H9 (cell line): Measurements from ENCODE around the gene TMED6. TPM values are rescaled to one million over a fixed set of nuclear protein-coding genes. Genes with fewer than 3 reads are reported as not detected.

Experiments
- DNase-seq: peaks from one replicate; pipeline ENCODE4 v3.0.0-alpha.2; 2017
- H2AFZ ChIP-seq: one replicate; pipeline ENCODE4 v1.6.1; 2013; ENCODE audit warnings: mild to moderate bottlenecking, low read length, control low read depth, moderate library complexity
- H2AK5ac ChIP-seq: 2 replicates; pipeline ENCODE4 v1.6.1; 2013; ENCODE audit warnings: low read length, control low read depth, mixed read lengths; ENCODE audit not compliant: insufficient read length
- H2BK120ac ChIP-seq: one replicate; pipeline ENCODE4 v1.6.1; 2013; ENCODE audit warnings: low read depth, mild to moderate bottlenecking, low read length, control low read depth, inconsistent platforms; ENCODE audit not compliant: poor library complexity, severe bottlenecking
- H2BK12ac ChIP-seq: 2 replicates; pipeline ENCODE4 v1.6.1; 2013; ENCODE audit warnings: low read length, control low read depth, mixed read lengths, low read depth; ENCODE audit not compliant: insufficient read length
- H2BK15ac ChIP-seq: 2 replicates; pipeline ENCODE4 v1.6.1; 2013; ENCODE audit warnings: low read depth, low read length, control low read depth
- H2BK20ac ChIP-seq: one replicate; pipeline ENCODE4 v1.6.1; 2013; ENCODE audit warnings: low read depth, mild to moderate bottlenecking, low read length, control low read depth, inconsistent platforms; ENCODE audit not compliant: poor library complexity, severe bottlenecking
- H2BK5ac ChIP-seq: 2 replicates; pipeline ENCODE4 v1.6.1; 2013; ENCODE audit warnings: low read length, control low read depth, mixed read lengths; ENCODE audit not compliant: insufficient read length
- H3K14ac ChIP-seq: 2 replicates; pipeline ENCODE4 v1.6.1; 2013; ENCODE audit warnings: low read length, control low read depth; ENCODE audit not compliant: insufficient read depth
- H3K18ac ChIP-seq: 2 replicates; pipeline ENCODE4 v1.6.1; 2013; ENCODE audit warnings: low read depth, mild to moderate bottlenecking, mixed read lengths, low read length, control low read depth; ENCODE audit not compliant: insufficient read length
- H3K23ac ChIP-seq: 2 replicates; pipeline ENCODE4 v1.6.1; 2013; ENCODE audit warnings: low read length, control low read depth, mixed read lengths, low read depth; ENCODE audit not compliant: insufficient read length
- H3K23me2 ChIP-seq: 2 replicates; pipeline ENCODE4 v1.6.1; 2013; ENCODE audit warnings: low read depth, mild to moderate bottlenecking, mixed read lengths, low read length, control low read depth; ENCODE audit not compliant: insufficient read length, poor library complexity, severe bottlenecking
- H3K27ac ChIP-seq: 2 replicates; pipeline ENCODE4 v1.5.1; 2013; ENCODE audit warnings: low read length, control low read depth, mixed read lengths, low read depth; ENCODE audit not compliant: insufficient read length
- H3K27me3 ChIP-seq: 2 replicates; pipeline ENCODE4 v1.6.1; 2013; ENCODE audit warnings: low read length, control low read depth, inconsistent platforms; ENCODE audit not compliant: insufficient read depth
- H3K4ac ChIP-seq: 2 replicates; pipeline ENCODE4 v1.6.1; 2013; ENCODE audit warnings: low read depth, mild to moderate bottlenecking, control low read depth, inconsistent platforms, low read length, moderate library complexity
- H3K4me1 ChIP-seq: 2 replicates; pipeline ENCODE4 v1.6.1; 2013; ENCODE audit warnings: low read length, control low read depth, inconsistent platforms; ENCODE audit not compliant: insufficient read depth
- H3K4me2 ChIP-seq: 2 replicates; pipeline ENCODE4 v1.6.1; 2013; ENCODE audit warnings: low read length, control low read depth, mixed read lengths; ENCODE audit not compliant: insufficient read length, insufficient read depth
- H3K56ac ChIP-seq: 2 replicates; pipeline ENCODE4 v1.6.1; 2013; ENCODE audit warnings: low read depth, mild to moderate bottlenecking, mixed read lengths, low read length, control low read depth; ENCODE audit not compliant: insufficient read length
- H3K79me1 ChIP-seq: 2 replicates; pipeline ENCODE4 v1.6.1; 2013; ENCODE audit warnings: low read depth, mild to moderate bottlenecking, moderate library complexity, low read length, control low read depth, inconsistent platforms; ENCODE audit not compliant: insufficient read depth, poor library complexity, severe bottlenecking
- H3K79me2 ChIP-seq: 2 replicates; pipeline ENCODE4 v1.6.1; 2013; ENCODE audit warnings: low read length, control low read depth, inconsistent platforms; ENCODE audit not compliant: insufficient read depth
- H3K9ac ChIP-seq: 2 replicates; pipeline ENCODE4 v1.6.1; 2013; ENCODE audit warnings: low read length, control low read depth, mixed read lengths; ENCODE audit not compliant: insufficient read length; ENCODE audit errors: extremely low read depth
- H3K9me3 ChIP-seq: one replicate; pipeline ENCODE4 v1.6.1; 2013; ENCODE audit warnings: low read depth, low read length, inconsistent platforms; ENCODE audit not compliant: control insufficient read depth
- H3T11ph ChIP-seq: one replicate; pipeline ENCODE4 v1.6.1; 2013; ENCODE audit warnings: mild to moderate bottlenecking, low read length, control low read depth, inconsistent platforms
- H4K20me1 ChIP-seq: one replicate; pipeline ENCODE4 v1.6.1; 2013; ENCODE audit not compliant: control insufficient read depth, insufficient read length, insufficient read depth
- H4K5ac ChIP-seq: 2 replicates; pipeline ENCODE4 v1.6.1; 2013; ENCODE audit warnings: low read depth, mild to moderate bottlenecking, mixed read lengths, low read length, control low read depth; ENCODE audit not compliant: insufficient read length
- H4K8ac ChIP-seq: replicated peaks from 2 replicates; pipeline ENCODE4 v1.6.1; 2013; ENCODE audit warnings: low read length, control low read depth, mixed read lengths, low read depth; ENCODE audit not compliant: insufficient read length
- H4K91ac ChIP-seq: 2 replicates; pipeline ENCODE4 v1.6.1; 2013; ENCODE audit warnings: low read depth, mild to moderate bottlenecking, moderate library complexity, mixed read lengths, low read length, control low read depth; ENCODE audit not compliant: insufficient read length
- H3K27ac Mint-ChIP-seq, 3 experiments: 2 replicates in 2 of 3; 3 replicates in 1 of 3; pipeline ENCODE4 v1.8.0; 2020 to 2021; ENCODE audit warnings: mixed read lengths in 3 of 3, mild to moderate bottlenecking in 1 of 3, moderate library complexity in 1 of 3
- H3K27me3 Mint-ChIP-seq: 2 replicates; pipeline ENCODE4 v1.8.0; 2021; ENCODE audit warnings: low read depth, mild to moderate bottlenecking, moderate library complexity, mixed read lengths
- H3K36me3 Mint-ChIP-seq, 3 experiments: 2 replicates in 2 of 3; 3 replicates in 1 of 3; pipeline ENCODE4 v1.8.0; 2020 to 2021; ENCODE audit warnings: low read depth in 3 of 3, mixed read lengths in 3 of 3; ENCODE audit not compliant: insufficient read depth in 1 of 3
- H3K4me1 Mint-ChIP-seq, 2 experiments: 2 replicates each; pipeline ENCODE4 v1.8.0; 2020; ENCODE audit warnings: mixed read lengths in 2 of 2
- H3K4me3 Mint-ChIP-seq, 2 experiments: 2 replicates in 1 of 2; 3 replicates in 1 of 2; pipeline ENCODE4 v1.8.0; 2020 to 2021; ENCODE audit warnings: mild to moderate bottlenecking in 2 of 2, mixed read lengths in 2 of 2, moderate library complexity in 1 of 2
- H3K9me3 Mint-ChIP-seq, 2 experiments: 2 replicates in 1 of 2; 3 replicates in 1 of 2; pipeline ENCODE4 v1.8.0; 2020; ENCODE audit warnings: mild to moderate bottlenecking in 2 of 2, mixed read lengths in 2 of 2, moderate library complexity in 1 of 2
- CTCF ChIP-seq: fragments of 200-600 bp; sonication (generic); conservative IDR thresholded peaks from 3 replicates; pipeline ENCODE4 v1.8.0; 2021; ENCODE audit warnings: antibody characterized with exemption, mild to moderate bottlenecking
- WGBS: extraction: QIAGEN DNeasy Blood & Tissue Kit; methylation state at CpG from one replicate; pipeline ENCODE4 v1.1.7; 2013; ENCODE audit warnings: missing lambda C conversion rate, low lambda C conversion rate, mixed read lengths; ENCODE audit not compliant: insufficient read length; ENCODE audit errors: extremely low coverage; 5-methylcytosine and 5-hydroxymethylcytosine counted together
- total RNA-seq: library from RNA; stranded (reverse); gene quantifications from 2 replicates; pipeline ENCODE4 v1.2.1, GENCODE V29; 2021

Gene TMED6
- total RNA-seq, 1 experiment from 2014 or later, result 0.31 TPM

- no peak for DNase-seq
- 0 out of 7 replicates have a peak overlapping the region, but pooled peaks of 1 of the 3 experiments have one; percentile 50 for H3K27ac Mint-ChIP-seq
- no peaks in the 10 kb centered on the region for H3K9me3 ChIP-seq
- H4K5ac ChIP-seq, result no peak overlapping the region
- H4K20me1 ChIP-seq, result no peaks in the 10 kb centered on the region
- no peak overlapping the region for H4K91ac ChIP-seq
- no peak overlapping the region for H2BK5ac ChIP-seq
- no peak overlapping the region for H3T11ph ChIP-seq
- no peaks in the 10 kb centered on the region for H3K4me1 ChIP-seq
- H2BK15ac ChIP-seq, result no peak overlapping the region
- H3K27me3 Mint-ChIP-seq, result no peaks in the 10 kb centered on the region
- no peak overlapping the region for H3K4me2 ChIP-seq
- H3K23me2 ChIP-seq, result no peaks in the 10 kb centered on the region
- no peak overlapping the region for H3K23ac ChIP-seq
- no peaks in the 10 kb centered on the region for H3K4me1 Mint-ChIP-seq
- H3K9me3 Mint-ChIP-seq, result no peaks in the 10 kb centered on the region
- H3K4me3 Mint-ChIP-seq, result no peak overlapping the region
- no peak overlapping the region for H3K27ac ChIP-seq
- no peak overlapping the region for H2AFZ ChIP-seq
- H2BK20ac ChIP-seq, result no peak overlapping the region
- no peak for TF ChIP-seq CTCF
- no peak overlapping the region for H3K14ac ChIP-seq
- no peak overlapping the region for H3K9ac ChIP-seq
- H3K4ac ChIP-seq, result no peak overlapping the region
- H3K18ac ChIP-seq, result no peak overlapping the region
- H3K79me2 ChIP-seq, result no peaks in the 10 kb centered on the region
- peaks cover 3% of the 10 kb centered on the region for H3K79me1 ChIP-seq
- no peak overlapping the region for H2BK120ac ChIP-seq
- no peak overlapping the region for H3K56ac ChIP-seq
- WGBS, result no CpG with 5 or more reads among the region's 9 CpGs
- no peak overlapping the region for H2BK12ac ChIP-seq
- peaks cover 46 to 90% (median 79%) of the 10 kb centered on the region in 3 experiments for H3K36me3 Mint-ChIP-seq
- H2AK5ac ChIP-seq, result no peak overlapping the region
- H3K27me3 ChIP-seq, result no peaks in the 10 kb centered on the region
- no peak overlapping the region for H4K8ac ChIP-seq
Observed at GRCh38 chr16:69319381-69319780, 32.2 kb downstream of the TMED6 start.
